Measurements from ENCODE around the gene PTPN5.

Gene PTPN5

DNA sequence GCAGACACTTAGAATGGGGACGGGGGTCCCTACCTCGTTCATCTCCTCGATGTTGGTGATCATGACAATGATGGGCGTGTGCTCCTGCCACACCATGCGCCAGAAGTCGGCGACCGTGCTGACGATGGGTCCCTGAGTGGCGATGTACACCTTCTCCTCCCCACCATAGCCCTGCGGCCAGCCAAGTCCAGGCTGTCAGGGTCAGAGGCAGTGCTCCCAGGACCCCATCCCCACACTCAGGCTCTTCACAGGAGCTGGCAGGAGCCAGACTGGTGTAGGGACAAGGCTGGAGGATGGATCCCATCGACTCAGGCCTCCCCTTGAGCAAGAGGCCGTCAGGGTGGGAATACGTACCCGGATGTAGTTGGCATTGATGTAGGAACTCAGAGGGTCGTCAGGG is 58.4 kb downstream of the PTPN5 start:
- Histone ChIP-seq H3K4me3 (ENCODE audit: low read depth, low read length) (no peak overlapping the region), H3K27ac (no peak overlapping the region), H3K27me3 (ENCODE audit: insufficient read depth, low read depth, severe bottlenecking) (no peaks in the 10 kb centered on the region), H3K36me3 (no peaks in the 10 kb centered on the region), H3K9me3 (ENCODE audit: severe bottlenecking) (no peaks in the 10 kb centered on the region)
- DNase-seq = no peak
- no peak for TF ChIP-seq CTCF (IDR thresholded peaks at IDR 0.05; ENCODE audit: low read depth, low read length)

DNA sequence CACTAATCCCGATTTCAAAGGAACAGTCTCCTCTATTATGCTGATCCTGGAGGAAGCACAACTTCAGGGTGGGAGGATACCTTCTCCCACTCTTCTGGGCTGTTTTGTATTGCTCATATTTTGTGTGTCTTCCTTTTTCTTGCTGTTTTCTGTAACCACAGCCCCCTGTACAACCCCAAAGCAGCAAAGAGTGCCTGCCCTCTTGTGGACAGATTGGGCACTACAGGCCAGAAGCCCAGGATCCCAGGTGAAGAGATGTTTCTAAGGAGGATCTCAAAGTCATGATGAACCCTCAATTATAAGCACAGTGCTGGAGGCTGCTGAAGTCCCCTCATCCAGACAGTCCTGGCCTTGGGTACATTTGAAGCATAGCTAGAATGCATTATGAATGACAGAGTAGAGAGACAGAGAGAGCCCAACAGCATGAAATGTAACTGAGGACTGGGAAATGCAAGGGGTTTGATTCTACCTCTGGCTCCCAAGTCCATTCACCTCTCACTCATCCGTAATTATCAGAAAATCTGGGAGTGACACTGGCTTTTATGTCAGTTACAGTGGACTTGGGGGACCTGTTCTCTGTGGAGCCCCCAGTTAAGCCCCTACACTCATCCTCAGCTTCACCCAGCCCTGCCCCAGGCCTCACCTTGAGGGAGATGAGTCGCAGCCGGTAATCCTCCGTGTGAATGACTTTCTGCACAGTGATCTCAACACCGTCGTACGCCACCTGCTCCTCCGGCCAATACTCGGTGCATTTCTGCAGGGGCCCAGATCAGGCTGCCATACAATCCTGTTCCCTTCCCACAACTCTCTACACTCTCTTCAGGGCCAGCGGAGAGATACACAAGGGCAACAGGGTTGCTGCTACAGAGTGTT is 59.4 kb downstream of the PTPN5 start:
- TF ChIP-seq CTCF (IDR thresholded peaks at IDR 0.05; ENCODE audit: low read depth, low read length) = peak; percentile 87
- Histone ChIP-seq H3K27me3 (ENCODE audit: insufficient read depth, low read depth, severe bottlenecking) (no peaks in the 10 kb centered on the region), H3K27ac (no peak overlapping the region), H3K4me3 (ENCODE audit: low read depth, low read length) (no peak overlapping the region), H3K9me3 (ENCODE audit: severe bottlenecking) (no peaks in the 10 kb centered on the region), H3K36me3 (no peaks in the 10 kb centered on the region)
- DNase-seq = peak; percentile 66

DNA sequence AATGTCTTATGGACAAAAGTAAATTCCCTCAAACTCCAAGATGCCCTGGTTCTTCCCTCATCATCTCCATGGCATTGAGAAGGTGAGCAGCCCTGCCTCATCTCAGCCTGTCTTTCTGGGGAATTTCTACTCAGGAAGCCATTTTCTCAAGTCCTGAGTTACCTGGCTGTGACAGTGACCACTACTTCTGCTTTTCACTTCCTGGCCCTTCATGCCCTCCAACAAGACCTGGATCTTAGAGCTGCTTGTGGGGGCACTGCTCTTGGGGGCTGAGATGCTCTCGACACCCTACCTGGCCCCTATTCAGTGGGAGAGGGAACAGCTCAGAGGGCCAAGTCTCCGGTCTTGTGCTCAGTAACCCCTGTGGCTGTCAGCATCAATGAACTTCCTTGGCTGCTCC is 60.2 kb downstream of the PTPN5 start:
- Histone ChIP-seq H3K27ac (no peak overlapping the region), H3K27me3 (ENCODE audit: insufficient read depth, low read depth, severe bottlenecking) (no peaks in the 10 kb centered on the region), H3K4me3 (ENCODE audit: low read depth, low read length) (no peak overlapping the region), H3K9me3 (ENCODE audit: severe bottlenecking) (no peaks in the 10 kb centered on the region), H3K36me3 (no peaks in the 10 kb centered on the region)
- no peak for TF ChIP-seq CTCF (IDR thresholded peaks at IDR 0.05; ENCODE audit: low read depth, low read length)
- DNase-seq = no peak

DNA sequence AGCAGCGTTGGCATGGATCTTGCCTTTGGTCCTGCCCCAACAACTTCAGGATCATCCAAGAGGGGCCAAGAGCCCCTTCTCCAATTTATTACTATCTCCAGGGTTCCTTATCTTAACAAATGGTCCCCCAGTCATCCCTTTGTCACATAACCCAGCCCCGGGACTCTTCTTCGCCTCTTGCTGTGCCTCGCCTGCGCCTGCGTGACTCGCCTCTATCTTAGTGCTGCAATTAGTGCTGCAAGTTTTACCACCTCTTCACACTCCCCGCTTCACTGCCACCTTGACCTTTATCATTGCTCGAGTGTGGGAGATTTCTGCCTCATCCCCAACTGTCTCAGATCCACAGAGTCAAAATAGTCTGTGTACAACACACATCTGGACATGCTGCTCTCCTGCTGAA is 61.6 kb downstream of the PTPN5 start:
- Histone ChIP-seq H3K9me3 (ENCODE audit: severe bottlenecking) (no peaks in the 10 kb centered on the region), H3K27me3 (ENCODE audit: insufficient read depth, low read depth, severe bottlenecking) (no peaks in the 10 kb centered on the region), H3K4me3 (ENCODE audit: low read depth, low read length) (no peak overlapping the region), H3K36me3 (no peaks in the 10 kb centered on the region), H3K27ac (no peak overlapping the region)
- DNase-seq = no peak
- TF ChIP-seq CTCF (IDR thresholded peaks at IDR 0.05; ENCODE audit: low read depth, low read length) = no peak

- no peak for TF ChIP-seq CTCF (IDR thresholded peaks at IDR 0.05; ENCODE audit: low read depth, low read length)
- H3K9me3 ChIP-seq (ENCODE audit: severe bottlenecking) = no peaks in the 10 kb centered on the region
- DNase-seq = no peak
Observed at GRCh38 chr11:18729426-18729825, 62.2 kb downstream of the PTPN5 start.

GRCh38 chr11:18728658-18729057 is 62.9 kb downstream of the PTPN5 start:
- no peak overlapping the region for H3K27ac ChIP-seq
- no peaks in the 10 kb centered on the region for H3K36me3 ChIP-seq
- no peaks in the 10 kb centered on the region for H3K9me3 ChIP-seq (ENCODE audit: severe bottlenecking)
- H3K27me3 ChIP-seq (ENCODE audit: insufficient read depth, low read depth, severe bottlenecking) = no peaks in the 10 kb centered on the region
- TF ChIP-seq CTCF (IDR thresholded peaks at IDR 0.05; ENCODE audit: low read depth, low read length) = no peak
- no peak for DNase-seq
- H3K4me3 ChIP-seq (ENCODE audit: low read depth, low read length) = no peak overlapping the region

More at GRCh38 chr11:18729426-18729825, 62.2 kb downstream of the PTPN5 start:
- no peaks in the 10 kb centered on the region for H3K27me3 ChIP-seq (ENCODE audit: insufficient read depth, low read depth, severe bottlenecking)
- H3K36me3 ChIP-seq = no peaks in the 10 kb centered on the region
- H3K4me3 ChIP-seq (ENCODE audit: low read depth, low read length) = no peak overlapping the region
- no peak overlapping the region for H3K27ac ChIP-seq
